ENCODE data around the gene FAM47E.

The FAM47E gene

DNA sequence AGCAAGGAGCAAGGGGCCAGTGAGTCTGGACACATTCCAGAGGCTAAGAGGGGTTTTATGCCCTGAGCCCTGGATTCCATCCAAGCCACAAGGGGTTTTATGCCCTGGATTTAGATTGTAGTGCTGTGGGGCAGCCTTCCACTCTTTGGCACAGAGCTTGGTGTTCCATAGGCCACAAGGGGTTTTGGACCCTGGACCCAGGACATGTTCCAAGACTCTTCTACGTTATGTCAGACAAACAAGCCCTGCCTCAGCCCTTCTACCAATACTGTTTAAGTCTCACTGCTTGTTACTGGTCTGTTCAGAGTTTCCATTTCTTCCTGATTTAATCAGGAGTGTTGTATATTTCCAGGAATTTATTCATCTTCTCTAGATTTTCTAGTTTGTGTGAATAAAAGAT lies 25.1 kb upstream of the FAM47E start:
- Histone ChIP-seq H3K36me3 (ENCODE audit: control insufficient read depth in 2 of 2, insufficient read depth in 2 of 2, low read length in 2 of 2) (no peaks in the 10 kb centered on the region), H3K4me1 (ENCODE audit: control insufficient read depth in 2 of 2, insufficient read depth in 2 of 2, low read length in 2 of 2) (no peaks in the 10 kb centered on the region), H3K9ac (ENCODE audit: low read depth in 1 of 2, low read length in 2 of 2) (no peak overlapping the region), H3K27me3 (ENCODE audit: control insufficient read depth in 2 of 2, insufficient read depth in 2 of 2, low read length in 2 of 2) (no peaks in the 10 kb centered on the region), H3K27ac (ENCODE audit: low read depth in 2 of 2, low read length in 2 of 2) (no peak overlapping the region), H3K9me3 (ENCODE audit: control insufficient read depth in 2 of 2, low read length in 2 of 2) (no peaks in the 10 kb centered on the region), H3K4me3 (ENCODE audit: low read length in 2 of 2) (no peak overlapping the region)

DNA sequence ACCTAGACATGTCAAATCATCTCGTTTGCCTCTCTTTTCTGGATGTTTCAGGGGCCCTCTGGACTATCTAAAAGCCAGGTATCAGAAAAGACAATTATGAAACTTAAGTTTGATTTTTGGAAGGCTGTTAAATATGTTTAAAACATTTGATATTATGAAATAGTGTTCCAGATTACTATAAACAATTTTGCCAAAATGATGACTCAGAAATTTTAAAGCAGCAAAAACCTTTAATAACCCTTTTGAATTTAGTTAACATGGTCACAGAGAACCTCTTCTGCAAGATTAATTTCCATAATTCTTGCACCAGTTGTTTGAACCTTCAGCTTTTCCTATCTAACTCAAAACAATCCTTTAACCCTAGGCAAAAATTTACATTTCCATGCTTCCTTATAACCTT lies 18.8 kb upstream of the FAM47E start:
- Histone ChIP-seq H3K4me3 (ENCODE audit: low read length in 2 of 2) (no peak overlapping the region), H3K27ac (ENCODE audit: low read depth in 2 of 2, low read length in 2 of 2) (no peak overlapping the region), H3K27me3 (ENCODE audit: control insufficient read depth in 2 of 2, insufficient read depth in 2 of 2, low read length in 2 of 2) (no peaks in the 10 kb centered on the region), H3K4me1 (ENCODE audit: control insufficient read depth in 2 of 2, insufficient read depth in 2 of 2, low read length in 2 of 2) (peaks cover 0 to 9% of the 10 kb centered on the region in 2 donors), H3K36me3 (ENCODE audit: control insufficient read depth in 2 of 2, insufficient read depth in 2 of 2, low read length in 2 of 2) (no peaks in the 10 kb centered on the region), H3K9me3 (ENCODE audit: control insufficient read depth in 2 of 2, low read length in 2 of 2) (peaks cover 0 to 2% of the 10 kb centered on the region in 2 donors), H3K9ac (ENCODE audit: low read depth in 1 of 2, low read length in 2 of 2) (no peak overlapping the region)

DNA sequence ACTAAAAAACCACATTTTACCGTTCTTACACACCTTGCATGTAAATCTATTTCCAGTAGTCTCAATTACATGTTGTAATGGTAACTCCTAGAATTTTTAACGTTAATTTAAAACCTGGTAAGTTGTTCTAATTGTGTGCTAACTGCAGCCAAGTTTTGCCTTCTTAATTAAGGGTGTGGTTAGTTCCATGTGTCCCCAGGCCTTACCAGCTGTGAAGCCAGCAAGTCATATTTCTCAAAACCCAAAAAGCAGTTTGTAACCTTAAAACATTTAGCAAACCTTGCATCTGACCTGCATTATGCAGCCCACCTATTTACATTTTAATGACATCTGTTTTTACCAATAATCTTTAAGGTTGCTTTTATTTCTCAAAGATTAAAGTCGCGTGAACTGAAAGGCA lies 18.4 kb upstream of the FAM47E start:
- Histone ChIP-seq H3K27me3 (ENCODE audit: control insufficient read depth in 2 of 2, insufficient read depth in 2 of 2, low read length in 2 of 2) (no peaks in the 10 kb centered on the region), H3K9me3 (ENCODE audit: control insufficient read depth in 2 of 2, low read length in 2 of 2) (peaks cover 0 to 2% of the 10 kb centered on the region in 2 donors), H3K4me1 (ENCODE audit: control insufficient read depth in 2 of 2, insufficient read depth in 2 of 2, low read length in 2 of 2) (peaks cover 0 to 9% of the 10 kb centered on the region in 2 donors), H3K36me3 (ENCODE audit: control insufficient read depth in 2 of 2, insufficient read depth in 2 of 2, low read length in 2 of 2) (no peaks in the 10 kb centered on the region), H3K27ac (ENCODE audit: low read depth in 2 of 2, low read length in 2 of 2) (no peak overlapping the region), H3K9ac (ENCODE audit: low read depth in 1 of 2, low read length in 2 of 2) (no peak overlapping the region), H3K4me3 (ENCODE audit: low read length in 2 of 2) (no peak overlapping the region)

DNA sequence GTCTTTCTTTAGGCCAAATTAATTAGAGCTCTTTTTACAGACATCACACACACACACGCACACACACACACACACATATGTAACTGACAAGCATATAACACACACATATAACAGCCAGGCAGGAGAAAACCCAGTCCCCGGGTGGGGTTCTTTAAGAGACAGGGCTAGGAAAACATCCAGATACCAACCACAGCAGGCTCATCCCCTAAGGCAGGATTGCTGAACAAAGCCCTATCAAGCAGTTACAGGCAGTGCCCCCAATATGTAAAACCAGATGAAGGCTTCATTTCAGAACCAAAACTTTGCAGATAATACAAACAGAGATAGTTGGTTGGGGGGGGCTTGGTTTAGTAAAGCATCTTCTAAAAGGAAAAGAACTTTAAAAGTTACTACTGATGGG lies 18.0 kb upstream of the FAM47E start:
- Histone ChIP-seq H3K27me3 (ENCODE audit: control insufficient read depth in 2 of 2, insufficient read depth in 2 of 2, low read length in 2 of 2) (no peaks in the 10 kb centered on the region), H3K4me1 (ENCODE audit: control insufficient read depth in 2 of 2, insufficient read depth in 2 of 2, low read length in 2 of 2) (peaks cover 0 to 9% of the 10 kb centered on the region in 2 donors), H3K27ac (ENCODE audit: low read depth in 2 of 2, low read length in 2 of 2) (no peak overlapping the region), H3K9ac (ENCODE audit: low read depth in 1 of 2, low read length in 2 of 2) (no peak overlapping the region), H3K4me3 (ENCODE audit: low read length in 2 of 2) (no peak overlapping the region), H3K36me3 (ENCODE audit: control insufficient read depth in 2 of 2, insufficient read depth in 2 of 2, low read length in 2 of 2) (no peaks in the 10 kb centered on the region), H3K9me3 (ENCODE audit: control insufficient read depth in 2 of 2, low read length in 2 of 2) (peaks cover 0 to 2% of the 10 kb centered on the region in 2 donors)

DNA sequence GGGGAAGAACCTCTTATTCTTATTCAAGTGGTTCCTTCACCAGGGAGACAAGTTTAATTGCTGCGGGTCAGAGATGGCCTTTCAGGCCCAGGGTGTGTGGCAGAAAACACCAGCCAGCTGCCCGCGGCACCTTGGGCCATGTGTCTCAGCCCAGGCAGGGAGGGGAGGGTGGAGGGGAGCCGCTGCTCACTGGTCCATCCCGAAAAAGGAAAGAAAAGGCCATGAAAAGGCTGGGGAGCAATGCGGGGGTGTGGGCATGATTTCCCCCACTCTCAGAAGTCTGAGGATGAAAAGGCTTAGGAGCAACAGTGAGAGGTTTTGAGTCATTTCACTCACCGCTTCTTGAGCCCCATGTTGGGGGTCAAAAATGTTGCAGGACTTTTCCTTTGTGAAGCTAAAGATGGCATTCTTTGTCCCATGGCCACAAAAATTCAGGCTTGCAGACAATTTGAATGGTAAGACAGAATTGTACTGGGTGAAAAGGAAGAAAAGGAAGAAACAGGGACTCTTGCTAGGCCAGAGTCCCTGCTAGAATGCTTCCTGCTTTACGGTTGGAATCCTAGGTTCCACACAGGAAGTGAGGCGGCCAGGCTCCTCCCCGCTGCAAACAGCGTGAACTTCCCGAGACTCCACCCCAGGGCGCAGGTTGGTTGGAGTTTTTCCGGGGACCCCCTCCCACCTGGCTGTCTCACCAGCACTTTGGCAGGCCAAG lies 17.4 kb upstream of the FAM47E start:
- Histone ChIP-seq H3K27ac (ENCODE audit: low read depth in 2 of 2, low read length in 2 of 2) (peak overlapping the region; percentile 27 to 39), H3K4me1 (ENCODE audit: control insufficient read depth in 2 of 2, insufficient read depth in 2 of 2, low read length in 2 of 2) (peaks cover 0 to 9% of the 10 kb centered on the region in 2 donors), H3K36me3 (ENCODE audit: control insufficient read depth in 2 of 2, insufficient read depth in 2 of 2, low read length in 2 of 2) (no peaks in the 10 kb centered on the region), H3K9me3 (ENCODE audit: control insufficient read depth in 2 of 2, low read length in 2 of 2) (peaks cover 0 to 2% of the 10 kb centered on the region in 2 donors), H3K4me3 (ENCODE audit: low read length in 2 of 2) (no peak overlapping the region), H3K9ac (ENCODE audit: low read depth in 1 of 2, low read length in 2 of 2) (no peak overlapping the region), H3K27me3 (ENCODE audit: control insufficient read depth in 2 of 2, insufficient read depth in 2 of 2, low read length in 2 of 2) (no peaks in the 10 kb centered on the region)

DNA sequence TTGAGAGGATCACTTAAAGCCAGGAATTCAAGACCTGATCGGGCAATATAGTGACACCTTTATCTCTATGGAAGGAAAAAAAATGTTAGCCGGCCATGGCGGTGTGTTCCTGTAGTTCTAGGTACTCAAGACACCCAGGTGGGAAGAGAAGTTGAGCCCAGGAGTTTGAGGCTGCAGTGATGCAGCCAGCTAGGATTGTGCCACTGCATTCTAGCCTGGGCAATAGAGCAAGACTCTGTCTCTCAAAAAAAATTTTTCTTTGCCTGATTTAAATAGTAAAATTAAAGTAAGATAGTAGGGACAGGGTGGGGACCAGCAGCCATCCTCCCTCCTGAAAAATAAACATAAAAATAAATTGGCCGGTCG lies 16.9 kb upstream of the FAM47E start:
- peaks cover 0 to 9% of the 10 kb centered on the region in 2 donors for H3K4me1 ChIP-seq (ENCODE audit: control insufficient read depth in 2 of 2, insufficient read depth in 2 of 2, low read length in 2 of 2)
- H3K36me3 ChIP-seq (ENCODE audit: control insufficient read depth in 2 of 2, insufficient read depth in 2 of 2, low read length in 2 of 2) = no peaks in the 10 kb centered on the region
- no peaks in the 10 kb centered on the region for H3K27me3 ChIP-seq (ENCODE audit: control insufficient read depth in 2 of 2, insufficient read depth in 2 of 2, low read length in 2 of 2)
- peak overlapping the region; percentile 27 to 39 for H3K27ac ChIP-seq (ENCODE audit: low read depth in 2 of 2, low read length in 2 of 2)
- peaks cover 0 to 2% of the 10 kb centered on the region in 2 donors for H3K9me3 ChIP-seq (ENCODE audit: control insufficient read depth in 2 of 2, low read length in 2 of 2)
- H3K9ac ChIP-seq (ENCODE audit: low read depth in 1 of 2, low read length in 2 of 2) = no peak overlapping the region
- no peak overlapping the region for H3K4me3 ChIP-seq (ENCODE audit: low read length in 2 of 2)

DNA sequence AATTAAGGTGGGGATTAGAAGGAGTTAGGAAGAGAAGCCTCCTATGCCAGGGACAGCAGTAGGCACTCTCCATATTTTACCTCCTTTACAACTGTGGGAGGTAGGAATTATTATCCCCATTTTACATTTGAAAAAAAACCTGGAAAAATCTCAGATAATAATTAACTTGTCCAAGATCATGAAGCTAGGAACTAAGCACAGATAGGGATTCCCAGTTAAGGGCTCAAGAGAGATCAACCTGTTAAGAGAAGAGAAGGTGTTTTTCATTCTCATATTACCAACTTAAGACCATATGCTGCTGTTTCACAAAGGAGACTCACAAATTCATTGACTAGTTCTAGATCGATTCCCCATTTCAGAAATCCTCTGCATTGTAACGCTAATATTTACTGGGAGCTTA lies 16.1 kb upstream of the FAM47E start:
- H3K9ac ChIP-seq (ENCODE audit: low read depth in 1 of 2, low read length in 2 of 2) = no peak overlapping the region
- peak overlapping the region in 1 of 2 donors; percentile 46 for H3K4me3 ChIP-seq (ENCODE audit: low read length in 2 of 2)
- H3K36me3 ChIP-seq (ENCODE audit: control insufficient read depth in 2 of 2, insufficient read depth in 2 of 2, low read length in 2 of 2) = no peaks in the 10 kb centered on the region
- H3K4me1 ChIP-seq (ENCODE audit: control insufficient read depth in 2 of 2, insufficient read depth in 2 of 2, low read length in 2 of 2) = peaks cover 0 to 9% of the 10 kb centered on the region in 2 donors
- H3K9me3 ChIP-seq (ENCODE audit: control insufficient read depth in 2 of 2, low read length in 2 of 2) = peaks cover 0 to 7% of the 10 kb centered on the region in 2 donors
- H3K27ac ChIP-seq (ENCODE audit: low read depth in 2 of 2, low read length in 2 of 2) = peak overlapping the region; percentile 71 to 73
- no peaks in the 10 kb centered on the region for H3K27me3 ChIP-seq (ENCODE audit: control insufficient read depth in 2 of 2, insufficient read depth in 2 of 2, low read length in 2 of 2)

DNA sequence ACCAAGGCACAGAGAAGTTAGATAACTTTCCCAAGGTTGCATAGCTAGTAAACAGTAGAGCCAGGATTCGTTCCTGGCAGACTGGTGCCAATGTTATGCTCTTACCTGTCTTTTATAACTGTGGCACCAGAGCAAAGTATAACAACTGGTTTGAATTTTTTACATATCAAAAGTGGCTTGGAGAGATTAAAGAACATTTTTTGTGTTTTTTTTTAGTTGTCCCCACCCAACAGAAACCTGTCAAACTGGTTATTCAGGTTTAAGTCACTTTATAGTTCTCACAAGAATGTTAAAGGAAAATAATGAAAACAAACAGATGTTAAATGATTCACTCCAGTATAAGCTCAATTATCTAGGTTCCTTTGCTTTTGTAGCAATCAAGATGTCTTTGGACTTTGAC lies 15.6 kb upstream of the FAM47E start:
- H3K4me1 ChIP-seq (ENCODE audit: control insufficient read depth in 2 of 2, insufficient read depth in 2 of 2, low read length in 2 of 2) = peaks cover 0 to 9% of the 10 kb centered on the region in 2 donors
- H3K27me3 ChIP-seq (ENCODE audit: control insufficient read depth in 2 of 2, insufficient read depth in 2 of 2, low read length in 2 of 2) = no peaks in the 10 kb centered on the region
- peaks cover 0 to 7% of the 10 kb centered on the region in 2 donors for H3K9me3 ChIP-seq (ENCODE audit: control insufficient read depth in 2 of 2, low read length in 2 of 2)
- H3K27ac ChIP-seq (ENCODE audit: low read depth in 2 of 2, low read length in 2 of 2) = peak overlapping the region; percentile 73 to 75
- H3K36me3 ChIP-seq (ENCODE audit: control insufficient read depth in 2 of 2, insufficient read depth in 2 of 2, low read length in 2 of 2) = no peaks in the 10 kb centered on the region
- H3K9ac ChIP-seq (ENCODE audit: low read depth in 1 of 2, low read length in 2 of 2) = no peak overlapping the region
- peak overlapping the region in 1 of 2 donors; percentile 46 for H3K4me3 ChIP-seq (ENCODE audit: low read length in 2 of 2)

DNA sequence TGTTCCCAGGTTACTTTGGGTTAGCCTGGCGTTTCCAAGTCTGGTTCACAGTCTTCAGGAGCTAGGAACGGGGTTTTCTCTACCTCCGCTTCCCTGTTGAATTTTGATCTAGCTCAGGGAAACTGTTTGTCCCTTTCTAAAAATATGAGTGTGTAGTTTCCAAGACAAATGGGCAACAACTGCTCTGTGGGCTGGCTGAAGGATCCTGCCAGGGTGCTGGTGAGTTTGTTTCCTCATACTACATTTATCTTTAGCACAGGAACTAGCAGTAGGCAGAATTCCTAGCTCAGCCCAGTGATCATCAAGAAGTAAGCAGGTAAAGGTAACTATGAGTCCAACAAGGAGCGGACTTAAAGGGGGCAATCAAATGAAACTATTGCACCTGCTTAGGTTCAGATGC lies 13.3 kb upstream of the FAM47E start:
- no peak overlapping the region for H3K4me3 ChIP-seq (ENCODE audit: low read length in 2 of 2)
- H3K9ac ChIP-seq (ENCODE audit: low read depth in 1 of 2, low read length in 2 of 2) = no peak overlapping the region
- H3K36me3 ChIP-seq (ENCODE audit: control insufficient read depth in 2 of 2, insufficient read depth in 2 of 2, low read length in 2 of 2) = no peaks in the 10 kb centered on the region
- no peak overlapping the region for H3K27ac ChIP-seq (ENCODE audit: low read depth in 2 of 2, low read length in 2 of 2)
- H3K9me3 ChIP-seq (ENCODE audit: control insufficient read depth in 2 of 2, low read length in 2 of 2) = peaks cover 0 to 7% of the 10 kb centered on the region in 2 donors
- no peaks in the 10 kb centered on the region for H3K27me3 ChIP-seq (ENCODE audit: control insufficient read depth in 2 of 2, insufficient read depth in 2 of 2, low read length in 2 of 2)
- H3K4me1 ChIP-seq (ENCODE audit: control insufficient read depth in 2 of 2, insufficient read depth in 2 of 2, low read length in 2 of 2) = peaks cover 0 to 9% of the 10 kb centered on the region in 2 donors

DNA sequence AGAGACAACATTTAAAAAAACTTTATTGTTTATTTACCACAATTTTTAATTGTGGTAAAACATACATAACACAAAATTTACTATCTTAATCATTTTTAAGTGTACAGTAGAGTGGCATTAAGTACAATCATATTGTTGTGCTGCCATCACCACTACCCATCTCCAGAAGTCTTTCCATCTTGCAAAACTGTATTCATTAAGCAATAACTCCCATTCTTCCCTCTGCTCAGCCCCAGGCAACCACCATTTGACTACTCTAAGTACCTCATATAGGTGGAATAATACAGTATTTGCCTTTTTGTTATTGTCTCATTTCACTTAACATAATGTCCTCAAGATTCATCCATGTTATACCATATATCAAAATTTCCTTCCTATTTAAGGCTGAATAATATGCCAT lies 12.8 kb upstream of the FAM47E start:
- H3K27ac ChIP-seq (ENCODE audit: low read depth in 2 of 2, low read length in 2 of 2) = no peak overlapping the region
- H3K36me3 ChIP-seq (ENCODE audit: control insufficient read depth in 2 of 2, insufficient read depth in 2 of 2, low read length in 2 of 2) = no peaks in the 10 kb centered on the region
- H3K9ac ChIP-seq (ENCODE audit: low read depth in 1 of 2, low read length in 2 of 2) = no peak overlapping the region

More for the DNA sequence above, 12.8 kb upstream of the FAM47E start:
- Histone ChIP-seq H3K4me3 (ENCODE audit: low read length in 2 of 2) (no peak overlapping the region), H3K4me1 (ENCODE audit: control insufficient read depth in 2 of 2, insufficient read depth in 2 of 2, low read length in 2 of 2) (peaks cover 0 to 9% of the 10 kb centered on the region in 2 donors), H3K27me3 (ENCODE audit: control insufficient read depth in 2 of 2, insufficient read depth in 2 of 2, low read length in 2 of 2) (no peaks in the 10 kb centered on the region), H3K9me3 (ENCODE audit: control insufficient read depth in 2 of 2, low read length in 2 of 2) (peaks cover 0 to 7% of the 10 kb centered on the region in 2 donors)

Measured in mucosa of rectum (tissue), 2 donors.